ENCODE measurements around the gene LUZP1.

GRCh38 chr1:23178414-23178813, 9.8 kb upstream of the LUZP1 start:
- TF ChIP-seq, protein P1, sequence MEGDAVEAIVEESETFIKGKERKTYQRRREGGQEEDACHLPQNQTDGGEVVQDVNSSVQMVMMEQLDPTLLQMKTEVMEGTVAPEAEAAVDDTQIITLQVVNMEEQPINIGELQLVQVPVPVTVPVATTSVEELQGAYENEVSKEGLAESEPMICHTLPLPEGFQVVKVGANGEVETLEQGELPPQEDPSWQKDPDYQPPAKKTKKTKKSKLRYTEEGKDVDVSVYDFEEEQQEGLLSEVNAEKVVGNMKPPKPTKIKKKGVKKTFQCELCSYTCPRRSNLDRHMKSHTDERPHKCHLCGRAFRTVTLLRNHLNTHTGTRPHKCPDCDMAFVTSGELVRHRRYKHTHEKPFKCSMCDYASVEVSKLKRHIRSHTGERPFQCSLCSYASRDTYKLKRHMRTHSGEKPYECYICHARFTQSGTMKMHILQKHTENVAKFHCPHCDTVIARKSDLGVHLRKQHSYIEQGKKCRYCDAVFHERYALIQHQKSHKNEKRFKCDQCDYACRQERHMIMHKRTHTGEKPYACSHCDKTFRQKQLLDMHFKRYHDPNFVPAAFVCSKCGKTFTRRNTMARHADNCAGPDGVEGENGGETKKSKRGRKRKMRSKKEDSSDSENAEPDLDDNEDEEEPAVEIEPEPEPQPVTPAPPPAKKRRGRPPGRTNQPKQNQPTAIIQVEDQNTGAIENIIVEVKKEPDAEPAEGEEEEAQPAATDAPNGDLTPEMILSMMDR (IDR thresholded peaks at IDR 0.05) = no peak
- TF ChIP-seq POLR2AphosphoS5 (IDR thresholded peaks at IDR 0.05) = peak; percentile 44
- TF ChIP-seq POLR2A (IDR thresholded peaks at IDR 0.05) = no peak
- no peak for TF ChIP-seq EP300 (IDR thresholded peaks at IDR 0.05)

Measured in gastroesophageal sphincter (tissue), 3 donors.